A549 (cell line): ENCODE data around the gene PORCN. TPM values are rescaled to one million over a fixed set of nuclear protein-coding genes. Genes with fewer than 3 reads are reported as not detected.

ENCODE experiments used
- ATAC-seq, 2 experiments: fragments of 200-7000 bp in 1 of 2; fragments of >200 bp in 1 of 2; cut with Nextera tagmentation in 1 of 2; cut with Tn5 transposase in 1 of 2; 3 replicates each; pipeline versions ENCODE4 v1.8.0 to v1.9.1; 2018 to 2020; ENCODE audit warnings: mild to moderate bottlenecking in 1 of 2, moderate library complexity in 1 of 2
- CTCF ChIA-PET: fragments of 300-600 bp; sonication (Branson Sonifier 250); formaldehyde crosslinking; extraction: SDS; loops from one replicate; lab custom pipeline; 2021; ENCODE audit warnings: antibody characterized with exemption, inconsistent platforms; lab: Yijun Ruan, JAX
- POLR2A ChIA-PET: fragments of 350-600 bp; formaldehyde crosslinking; extraction: SDS; loops from one replicate; lab custom pipeline; 2021; ENCODE audit warnings: antibody characterized with exemption, inconsistent platforms; lab: Yijun Ruan, JAX
- DNase-seq, 2 experiments: peaks; one replicate each; pipeline versions ENCODE4 v3.0.0 to v3.0.0-alpha.2; 2011 to 2016; ENCODE audit warnings: low read depth in 1 of 2, low spot score in 1 of 2
- FAIRE-seq: peaks from 2 replicates; lab custom pipeline; 2011; peaks lifted over from hg19 to GRCh38; lab: Jason Lieb, UNC
- H3K27ac ChIP-seq, 2 experiments: fragments of >200 bp; sonication (Bioruptor Twin); formaldehyde crosslinking; 3 replicates each; pipeline ENCODE4 v1.5.1; 2016 to 2017
- H3K4me1 ChIP-seq: fragments of >200 bp; sonication (Bioruptor Twin); formaldehyde crosslinking; 3 replicates; pipeline ENCODE4 v1.6.1; 2016
- H3K4me2 ChIP-seq: fragments of >200 bp; sonication (Bioruptor Twin); formaldehyde crosslinking; 3 replicates; pipeline ENCODE4 v1.6.1; 2016
- H3K4me3 ChIP-seq: fragments of >200 bp; sonication (Bioruptor Twin); formaldehyde crosslinking; 3 replicates; pipeline ENCODE4 v1.5.1; 2016
- H3K9me3 ChIP-seq: fragments of >200 bp; sonication (Bioruptor Twin); formaldehyde crosslinking; 3 replicates; pipeline ENCODE4 v1.6.1; 2016
- BHLHE40 ChIP-seq: IDR thresholded peaks from 2 replicates; pipeline ENCODE4 v1.6.1; 2012; ENCODE audit warnings: low read depth, low read length, inconsistent platforms
- CEBPB ChIP-seq, 2 experiments: fragments of >200 bp in 1 of 2; sonication (Bioruptor Twin) in 1 of 2; formaldehyde crosslinking in 1 of 2; IDR thresholded peaks; 2 replicates each; pipeline ENCODE4 v1.6.1; 2012 to 2016
- CHD2 ChIP-seq: fragments of 150-350 bp; IDR thresholded peaks from 2 replicates; pipeline ENCODE4 v1.6.1; 2014; ENCODE audit warnings: low read length; ENCODE audit not compliant: partially characterized antibody
- E2F6 ChIP-seq: IDR thresholded peaks from 2 replicates; pipeline ENCODE4 v1.6.1; 2012; ENCODE audit warnings: low read depth, borderline replicate concordance
- EHMT2 ChIP-seq: fragments of 200-600 bp; sonication (generic); IDR thresholded peaks from 2 replicates; pipeline ENCODE4 v1.6.1; 2016; ENCODE audit warnings: antibody characterized with exemption, low read depth, mild to moderate bottlenecking, moderate library complexity
- EP300 ChIP-seq, 2 experiments: fragments of >200 bp; sonication (Bioruptor Twin); formaldehyde crosslinking; IDR thresholded peaks; 2 replicates in 1 of 2; 3 replicates in 1 of 2; pipeline ENCODE4 v1.6.1; 2016 to 2017
- ESRRA ChIP-seq: fragments of 150-350 bp; IDR thresholded peaks from 2 replicates; pipeline ENCODE4 v1.6.1; 2014; ENCODE audit warnings: mild to moderate bottlenecking, low read length, borderline replicate concordance
- FOXS1 ChIP-seq: fragments of 250-450 bp; sonication (Bioruptor Pico); IDR thresholded peaks from 2 replicates; pipeline ENCODE4 v1.5.0; 2020; ENCODE audit warnings: mild to moderate bottlenecking, moderate library complexity
- HDAC2 ChIP-seq: fragments of 200-600 bp; sonication (generic); IDR thresholded peaks from 2 replicates; pipeline ENCODE4 v1.6.1; 2016
- HES2 ChIP-seq: fragments of >200 bp; sonication (Bioruptor Twin); formaldehyde crosslinking; IDR thresholded peaks from 2 replicates; pipeline ENCODE4 v1.6.1; 2016
- HMGXB4 ChIP-seq: fragments of 250-450 bp; sonication (Bioruptor Pico); IDR thresholded peaks from 2 replicates; pipeline ENCODE4 v1.5.0; 2021; ENCODE audit warnings: mild to moderate bottlenecking, moderate library complexity, borderline replicate concordance
- JUN ChIP-seq, 2 experiments: fragments of >200 bp; sonication (Bioruptor Twin); formaldehyde crosslinking; IDR thresholded peaks; 2 replicates in 1 of 2; 3 replicates in 1 of 2; pipeline ENCODE4 v1.6.1; 2016 to 2017
- KDM5A ChIP-seq: fragments of 200-600 bp; sonication (generic); IDR thresholded peaks from 2 replicates; pipeline ENCODE4 v1.6.1; 2016; ENCODE audit warnings: antibody characterized with exemption, mild to moderate bottlenecking
- RARB ChIP-seq: fragments of 250-450 bp; sonication (Bioruptor Pico); IDR thresholded peaks from 2 replicates; pipeline ENCODE4 v1.8.0; 2021; ENCODE audit warnings: mild to moderate bottlenecking, moderate library complexity
- RCOR1 ChIP-seq: fragments of 150-350 bp; IDR thresholded peaks from 2 replicates; pipeline ENCODE4 v1.6.1; 2014; ENCODE audit warnings: antibody characterized with exemption, low read length, low read depth
- REST ChIP-seq: fragments of 200-600 bp; sonication (generic); IDR thresholded peaks from 2 replicates; pipeline ENCODE4 v1.6.1; 2016; ENCODE audit warnings: antibody characterized with exemption, mild to moderate bottlenecking, moderate library complexity
- SMC3 ChIP-seq: fragments of >200 bp; sonication (Bioruptor Twin); formaldehyde crosslinking; IDR thresholded peaks from 3 replicates; pipeline ENCODE4 v1.6.1; 2018; ENCODE audit warnings: inconsistent platforms
- SREBF2 ChIP-seq: fragments of 450-650 bp; IDR thresholded peaks from 2 replicates; pipeline ENCODE4 v1.6.1; 2014; ENCODE audit warnings: mild to moderate bottlenecking, moderate library complexity
- TFCP2L1 ChIP-seq: fragments of 250-450 bp; sonication (Bioruptor Pico); IDR thresholded peaks from 2 replicates; pipeline ENCODE4 v1.5.0; 2021; ENCODE audit warnings: mild to moderate bottlenecking
- ZC3H11A ChIP-seq: fragments of 450-650 bp; IDR thresholded peaks from 2 replicates; pipeline ENCODE4 v1.6.1; 2014; ENCODE audit warnings: antibody characterized with exemption, mild to moderate bottlenecking
- ZNF302 ChIP-seq: fragments of 250-450 bp; sonication (Bioruptor Pico); IDR thresholded peaks from 2 replicates; pipeline ENCODE4 v1.9.0; 2021; ENCODE audit warnings: inconsistent platforms, mild to moderate bottlenecking, moderate library complexity
- WGBS: methylation state at CpG from one replicate; pipeline ENCODE4 v1.1.6; 2017; ENCODE audit errors: missing lambda C conversion rate; 5-methylcytosine and 5-hydroxymethylcytosine counted together
- polyA plus RNA-seq, 4 experiments: library from polyadenylated mRNA; depleted of rRNA in 3 of 4; stranded (reverse); fragments of >200 nt; fragmentation: RNase III in 1 of 4; extraction: RNeasy Plus Mini Kit Qiagen cat#74134 plus additional on column Dnase treatment in 1 of 4; gene quantifications; 2 replicates in 3 of 4; 3 replicates in 1 of 4; pipeline ENCODE4 v1.2.3, GENCODE V29; 2011 to 2017
- TF ChIP-seq, protein P1 (sequence below): fragments of >200 bp; sonication (Bioruptor Twin); formaldehyde crosslinking; IDR thresholded peaks from 3 replicates; pipeline ENCODE4 v1.5.1; 2016

PORCN gene
- polyA plus RNA-seq, 2 of the 4 experiments (the other 2 are of a cell fraction): 9.4 to 18.6 TPM

DNA sequence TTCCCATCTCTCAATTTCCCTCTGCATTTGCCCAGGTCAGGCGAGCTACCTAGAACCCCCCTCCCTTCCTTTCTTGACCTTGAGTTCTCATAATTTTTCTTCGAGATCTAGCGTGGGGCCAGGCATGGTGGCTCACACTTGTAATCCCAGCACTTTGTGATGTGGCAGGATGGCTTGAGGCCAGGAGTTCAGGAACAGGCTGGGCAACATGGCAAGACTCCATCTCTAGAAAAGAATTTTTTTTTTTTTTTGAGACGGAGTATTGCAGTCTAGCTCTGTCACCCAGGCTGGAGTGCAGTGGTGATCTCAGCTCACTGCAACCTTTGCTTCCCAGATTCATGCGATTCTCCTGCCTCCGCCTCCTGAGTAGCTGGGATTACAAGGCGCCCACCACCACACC, 4.5 kb upstream of the PORCN start:
- H3K4me1 ChIP-seq: peaks cover 9% of the 10 kb centered on the region; the same call in 1 of the 3 replicates
- 77% methylated on average over 7 of the region's 7 CpGs for WGBS
- no peak overlapping the region for H3K27ac ChIP-seq
- H3K9me3 ChIP-seq: no peaks in the 10 kb centered on the region
- DNase-seq: no peak
- H3K4me2 ChIP-seq: no peak overlapping the region
- FAIRE-seq: no peak
- POLR2A ChIA-PET: no interaction called here
- no peak for ATAC-seq
- no peak overlapping the region for H3K4me3 ChIP-seq
- CTCF ChIA-PET: interaction anchor here (0.7 kb wide), 1 partner anchor 10 kb away, joined by 3 read pairs; no protein-coding TSS in a partner anchor
- TF ChIP-seq, protein P1, sequence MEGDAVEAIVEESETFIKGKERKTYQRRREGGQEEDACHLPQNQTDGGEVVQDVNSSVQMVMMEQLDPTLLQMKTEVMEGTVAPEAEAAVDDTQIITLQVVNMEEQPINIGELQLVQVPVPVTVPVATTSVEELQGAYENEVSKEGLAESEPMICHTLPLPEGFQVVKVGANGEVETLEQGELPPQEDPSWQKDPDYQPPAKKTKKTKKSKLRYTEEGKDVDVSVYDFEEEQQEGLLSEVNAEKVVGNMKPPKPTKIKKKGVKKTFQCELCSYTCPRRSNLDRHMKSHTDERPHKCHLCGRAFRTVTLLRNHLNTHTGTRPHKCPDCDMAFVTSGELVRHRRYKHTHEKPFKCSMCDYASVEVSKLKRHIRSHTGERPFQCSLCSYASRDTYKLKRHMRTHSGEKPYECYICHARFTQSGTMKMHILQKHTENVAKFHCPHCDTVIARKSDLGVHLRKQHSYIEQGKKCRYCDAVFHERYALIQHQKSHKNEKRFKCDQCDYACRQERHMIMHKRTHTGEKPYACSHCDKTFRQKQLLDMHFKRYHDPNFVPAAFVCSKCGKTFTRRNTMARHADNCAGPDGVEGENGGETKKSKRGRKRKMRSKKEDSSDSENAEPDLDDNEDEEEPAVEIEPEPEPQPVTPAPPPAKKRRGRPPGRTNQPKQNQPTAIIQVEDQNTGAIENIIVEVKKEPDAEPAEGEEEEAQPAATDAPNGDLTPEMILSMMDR: no peak
- TF ChIP-seq SMC3: no peak
- no peak for TF ChIP-seq HDAC2
- no peak for TF ChIP-seq SREBF2
- TF ChIP-seq ESRRA: no peak
- no peak for TF ChIP-seq CHD2
- no peak for TF ChIP-seq TFCP2L1 (CRISPR knock-in tag)
- no peak for TF ChIP-seq FOXS1 (CRISPR knock-in tag)
- TF ChIP-seq REST: no peak
- no peak for TF ChIP-seq KDM5A
- no peak for TF ChIP-seq JUN (IDR thresholded peaks at IDR 0.05)
- TF ChIP-seq EHMT2: no peak
- no peak for TF ChIP-seq RARB (CRISPR knock-in tag)
- TF ChIP-seq, all 56 proteins: peak for 0

- Histone ChIP-seq H3K9me3 (no peaks in the 10 kb centered on the region), H3K4me3 (no peak overlapping the region), H3K4me1 (peaks cover 12% of the 10 kb centered on the region; the same call in 1 of the 3 replicates), H3K27ac (peak overlapping the region in 1 of 2 experiments; percentile 45; a peak in 1 of 6 replicates), H3K4me2 (peak overlapping the region; percentile 4; the same call in 1 of the 3 replicates)
- CTCF ChIA-PET: no interaction called here
- ATAC-seq (no peak), FAIRE-seq (no peak), DNase-seq (no peak)
- 47% methylated on average over 5 of the region's 5 CpGs for WGBS
- TF ChIP-seq BHLHE40 (no peak), EP300 (IDR thresholded peaks at IDR 0.05) (peak in 1 of 2 experiments; percentile 31; a peak in 1 of 5 replicates), CEBPB (IDR thresholded peaks at IDR 0.05) (peak; percentile 66), HES2 (no peak), E2F6 (no peak)
- POLR2A ChIA-PET: no interaction called here
Measured at GRCh38 chrX:48505481-48505880, 3.3 kb upstream of the PORCN start.

- CTCF ChIA-PET: interaction anchor here (0.7 to 1.3 kb wide), 3 partner anchors 13 to 33 kb away, joined by 3 to 6 read pairs (median 3); partner anchors contain the start of gene TBC1D25
- H3K27ac ChIP-seq: no peak overlapping the region
- FAIRE-seq (no peak), ATAC-seq (no peak), DNase-seq (no peak)
- POLR2A ChIA-PET: no interaction called here
- no peaks in the 10 kb centered on the region for H3K9me3 ChIP-seq
- no peak overlapping the region for H3K4me2 ChIP-seq
- H3K4me1 ChIP-seq: peaks cover 12% of the 10 kb centered on the region; the same call in 1 of the 3 replicates
- no peak overlapping the region for H3K4me3 ChIP-seq
- 100% methylated on average over 5 of the region's 5 CpGs for WGBS
- TF ChIP-seq FOXS1 (CRISPR knock-in tag) (no peak), ZC3H11A (no peak), ZNF302 (no peak), HMGXB4 (CRISPR knock-in tag) (no peak), TFCP2L1 (CRISPR knock-in tag) (no peak), RCOR1 (no peak)
- TF ChIP-seq, protein P1: no peak
Measured at GRCh38 chrX:48507246-48507645, 1.5 kb upstream of the PORCN start.
